Fibroblast of lung (primary cell): Measurements from ENCODE around the gene AHCYL2.

Experiments used
- EZH2 ChIP-seq: IDR thresholded peaks from 2 replicates; pipeline ENCODE4 v1.5.1; 2012; ENCODE audit warnings: low read length, control low read depth, mild to moderate bottlenecking; ENCODE audit errors: missing control alignments
- TF ChIP-seq, protein P1 (sequence below), 2 donors: IDR thresholded peaks in 1 of 2; conservative IDR thresholded peaks in 1 of 2; 1 replicate in 1 of 2; 2 replicates in 1 of 2; pipeline ENCODE4 v1.5.1; 2011 to 2012; ENCODE audit warnings: low read length in 2 of 2, control low read depth in 1 of 2, inconsistent platforms in 1 of 2, low read depth in 1 of 2, mild to moderate bottlenecking in 1 of 2

DNA sequence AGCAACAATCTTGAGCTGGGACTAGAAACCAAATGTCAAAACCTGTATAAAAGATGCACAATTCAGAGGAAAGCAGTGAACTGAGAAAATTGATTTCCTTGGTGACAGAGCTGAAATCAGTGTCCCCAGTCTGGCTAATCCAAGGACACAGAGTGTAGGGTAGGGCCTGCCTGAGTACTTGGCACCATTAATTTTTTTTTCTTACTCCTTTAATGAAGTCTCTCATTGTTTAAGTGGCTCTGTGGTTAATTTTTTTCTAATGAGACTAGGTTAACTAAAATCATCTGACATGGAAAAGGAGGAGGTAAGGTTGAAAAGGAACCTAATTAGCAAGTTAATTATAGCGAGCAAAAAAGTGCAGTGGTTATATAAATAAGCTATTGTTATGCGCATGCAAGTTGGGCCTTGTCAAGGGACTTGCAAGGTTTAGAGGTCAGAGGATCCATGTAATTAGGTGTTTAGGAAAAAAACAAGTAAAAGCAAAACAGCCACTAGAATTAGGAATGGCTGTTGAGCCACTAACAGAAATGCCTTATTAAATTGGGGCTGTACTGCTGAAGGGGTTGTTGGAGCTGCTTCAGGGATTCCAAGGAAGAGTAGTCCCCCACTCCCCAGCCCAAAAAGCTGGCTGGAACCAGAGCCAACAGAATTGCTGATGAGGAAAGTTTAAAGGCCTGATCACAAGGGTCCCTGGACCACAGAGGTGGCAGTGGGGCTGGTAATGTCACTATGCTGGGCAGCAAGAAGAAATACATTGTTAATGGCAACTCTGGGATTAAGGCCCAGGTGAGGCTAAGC, 150.5 kb downstream of the AHCYL2 start:
- TF ChIP-seq, protein P1, sequence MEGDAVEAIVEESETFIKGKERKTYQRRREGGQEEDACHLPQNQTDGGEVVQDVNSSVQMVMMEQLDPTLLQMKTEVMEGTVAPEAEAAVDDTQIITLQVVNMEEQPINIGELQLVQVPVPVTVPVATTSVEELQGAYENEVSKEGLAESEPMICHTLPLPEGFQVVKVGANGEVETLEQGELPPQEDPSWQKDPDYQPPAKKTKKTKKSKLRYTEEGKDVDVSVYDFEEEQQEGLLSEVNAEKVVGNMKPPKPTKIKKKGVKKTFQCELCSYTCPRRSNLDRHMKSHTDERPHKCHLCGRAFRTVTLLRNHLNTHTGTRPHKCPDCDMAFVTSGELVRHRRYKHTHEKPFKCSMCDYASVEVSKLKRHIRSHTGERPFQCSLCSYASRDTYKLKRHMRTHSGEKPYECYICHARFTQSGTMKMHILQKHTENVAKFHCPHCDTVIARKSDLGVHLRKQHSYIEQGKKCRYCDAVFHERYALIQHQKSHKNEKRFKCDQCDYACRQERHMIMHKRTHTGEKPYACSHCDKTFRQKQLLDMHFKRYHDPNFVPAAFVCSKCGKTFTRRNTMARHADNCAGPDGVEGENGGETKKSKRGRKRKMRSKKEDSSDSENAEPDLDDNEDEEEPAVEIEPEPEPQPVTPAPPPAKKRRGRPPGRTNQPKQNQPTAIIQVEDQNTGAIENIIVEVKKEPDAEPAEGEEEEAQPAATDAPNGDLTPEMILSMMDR (conservative IDR thresholded peaks at IDR 0.05 in 1 of 2, IDR thresholded peaks at IDR 0.05 in 1 of 2; ENCODE audit: low read depth in 1 of 2, low read length in 2 of 2) = no peak
- no peak for TF ChIP-seq EZH2
